ENCODE measurements around the gene PCYT2.

PCYT2 gene

GRCh38 chr17:81944858-81945257, 33.7 kb upstream of the PCYT2 start:
- DNase-seq, result no peak

GRCh38 chr17:81942167-81942553, 31.0 kb upstream of the PCYT2 start:
- no peak for DNase-seq

GRCh38 chr17:81941484-81942166, 30.4 kb upstream of the PCYT2 start:
- DNase-seq, result peak in 7 of 56 donors; percentile 9 to 54 (median 28)

- no peak for DNase-seq
These were observed 29.6 kb upstream of the PCYT2 start for GRCh38 chr17:81940538-81941483.

GRCh38 chr17:81939881-81940385, 28.7 kb upstream of the PCYT2 start:
- DNase-seq, result peak in 52 of 56 donors; percentile 6 to 86 (median 56)

GRCh38 chr17:81939218-81939617, 28.0 kb upstream of the PCYT2 start:
- DNase-seq, result no peak

- no peak for DNase-seq
These were observed 24.5 kb upstream of the PCYT2 start for GRCh38 chr17:81935709-81936084.

GRCh38 chr17:81934850-81935708, 23.9 kb upstream of the PCYT2 start:
- DNase-seq, result no peak

GRCh38 chr17:81934098-81934757, 23.0 kb upstream of the PCYT2 start:
- DNase-seq, result no peak

GRCh38 chr17:81933178-81933699, 22.0 kb upstream of the PCYT2 start:
- no peak for DNase-seq

- no peak for DNase-seq
These were observed 21.3 kb upstream of the PCYT2 start for GRCh38 chr17:81932333-81932983.

GRCh38 chr17:81931557-81932332, 20.5 kb upstream of the PCYT2 start:
- no peak for DNase-seq

GRCh38 chr17:81931189-81931556, 20.0 kb upstream of the PCYT2 start:
- DNase-seq, result no peak

- no peak for DNase-seq
These were observed 19.2 kb upstream of the PCYT2 start for GRCh38 chr17:81930142-81931125.

- DNase-seq, result no peak
These were observed 18.3 kb upstream of the PCYT2 start for GRCh38 chr17:81929253-81930141.

GRCh38 chr17:81928544-81929252, 17.5 kb upstream of the PCYT2 start:
- no peak for DNase-seq
